Calu3 (cell line): ENCODE measurements around the gene PHF12. TPM values are rescaled to one million over a fixed set of nuclear protein-coding genes. Genes with fewer than 3 reads are reported as not detected.

Source experiments
- BruUV-seq: library from RNA; stranded (reverse); fragments of 400-500 nt; replicated peaks from 2 replicates; lab custom pipeline; 2021; lab: Mats Ljungman, UMichigan
- CTCF ChIA-PET: fragments of 300-600 bp; sonication (Branson Sonifier 250); formaldehyde crosslinking; loops from one replicate; lab custom pipeline; 2022; ENCODE audit warnings: antibody characterized with exemption; lab: Charles Lee
- DNase-seq: peaks from one replicate; pipeline ENCODE4 v3.0.0; 2022
- H3K27ac Mint-ChIP-seq: one replicate; pipeline ENCODE4 v1.8.0; 2022; ENCODE audit warnings: mixed read lengths; ENCODE audit not compliant: unreplicated experiment
- H3K27me3 Mint-ChIP-seq: one replicate; pipeline ENCODE4 v1.8.0; 2022; ENCODE audit warnings: mixed read lengths; ENCODE audit not compliant: unreplicated experiment
- H3K36me3 Mint-ChIP-seq: one replicate; pipeline ENCODE4 v1.8.0; 2022; ENCODE audit warnings: mild to moderate bottlenecking, moderate library complexity, mixed read lengths; ENCODE audit not compliant: insufficient read depth, unreplicated experiment
- H3K4me1 Mint-ChIP-seq: one replicate; pipeline ENCODE4 v1.8.0; 2022; ENCODE audit warnings: mild to moderate bottlenecking, low read depth, mixed read lengths; ENCODE audit not compliant: unreplicated experiment
- H3K4me3 Mint-ChIP-seq: one replicate; pipeline ENCODE4 v1.8.0; 2022; ENCODE audit warnings: mild to moderate bottlenecking, low read depth, moderate library complexity, mixed read lengths; ENCODE audit not compliant: unreplicated experiment
- H3K9me3 Mint-ChIP-seq: one replicate; pipeline ENCODE4 v1.8.0; 2022; ENCODE audit warnings: low read depth, mixed read lengths; ENCODE audit not compliant: unreplicated experiment
- intact Hi-C: fragments of 100-400 bp; cut with micrococcal nuclease; formaldehyde crosslinking; loops from one replicate; pipeline ENCODE4 v1.10.0; 2022; ENCODE audit not compliant: unreplicated experiment
- total RNA-seq: library from RNA; stranded (reverse); gene quantifications from 2 replicates; pipeline ENCODE4 v1.2.3, GENCODE V29; 2022
- TF ChIP-seq, protein P1 (sequence below): fragments of 200-600 bp; IDR thresholded peaks from one replicate; pipeline ENCODE4 v1.8.0; 2022; ENCODE audit warnings: antibody characterized with exemption; ENCODE audit not compliant: unreplicated experiment

Gene PHF12
- total RNA-seq, 1 experiment from 2014 or later, result 54.0 TPM

DNA sequence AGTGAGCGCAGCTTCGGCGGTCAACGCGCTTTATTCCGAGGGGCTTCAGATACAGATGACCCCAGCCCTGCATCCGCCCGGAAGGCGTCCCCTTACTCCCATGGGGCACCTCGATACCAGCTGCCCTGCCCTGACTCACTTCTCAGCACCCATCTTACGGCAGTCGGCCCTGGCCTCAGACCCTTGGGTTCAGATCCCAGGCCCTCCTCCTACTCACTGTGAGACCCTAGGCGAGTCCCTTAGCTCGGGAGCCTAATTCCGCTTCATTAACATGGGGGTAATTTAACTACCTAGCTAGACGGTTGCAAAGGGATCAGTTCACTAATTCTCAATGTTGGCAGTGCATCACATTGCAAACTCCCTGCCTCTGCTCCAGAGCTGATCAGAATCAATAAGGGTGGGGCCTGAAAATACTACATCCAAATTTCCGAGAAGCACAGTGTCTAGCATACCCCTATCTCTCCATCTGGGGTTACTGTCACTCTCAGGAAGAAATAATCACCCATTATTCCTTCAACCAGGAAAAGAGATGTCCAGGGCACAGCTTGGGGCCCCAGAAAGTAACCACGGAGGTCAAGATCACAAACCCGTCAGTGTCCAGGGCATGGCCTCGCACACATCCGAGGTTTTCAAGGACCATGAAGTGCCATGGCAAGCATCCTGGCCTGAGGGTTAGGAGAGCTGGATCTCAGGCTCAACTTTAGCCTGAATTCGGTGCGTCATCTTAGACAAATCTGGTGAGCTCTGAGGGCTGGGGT lies 53.4 kb downstream of the PHF12 start:
- H3K36me3 Mint-ChIP-seq, result peaks cover 46% of the 10 kb centered on the region
- DNase-seq, result no peak
- peak overlapping the region; percentile 34 for H3K27ac Mint-ChIP-seq
- H3K9me3 Mint-ChIP-seq, result no peaks in the 10 kb centered on the region
- H3K4me1 Mint-ChIP-seq, result peaks cover 30% of the 10 kb centered on the region
- intact Hi-C loops, result no loop called here
- no TSS peak for BruUV-seq
- CTCF ChIA-PET, result interaction anchor here (0.6 to 1.4 kb wide), 4 partner anchors 135 to 171 kb away, joined by 3 to 7 read pairs (median 3); no protein-coding TSS in a partner anchor
- TF ChIP-seq, protein P1, sequence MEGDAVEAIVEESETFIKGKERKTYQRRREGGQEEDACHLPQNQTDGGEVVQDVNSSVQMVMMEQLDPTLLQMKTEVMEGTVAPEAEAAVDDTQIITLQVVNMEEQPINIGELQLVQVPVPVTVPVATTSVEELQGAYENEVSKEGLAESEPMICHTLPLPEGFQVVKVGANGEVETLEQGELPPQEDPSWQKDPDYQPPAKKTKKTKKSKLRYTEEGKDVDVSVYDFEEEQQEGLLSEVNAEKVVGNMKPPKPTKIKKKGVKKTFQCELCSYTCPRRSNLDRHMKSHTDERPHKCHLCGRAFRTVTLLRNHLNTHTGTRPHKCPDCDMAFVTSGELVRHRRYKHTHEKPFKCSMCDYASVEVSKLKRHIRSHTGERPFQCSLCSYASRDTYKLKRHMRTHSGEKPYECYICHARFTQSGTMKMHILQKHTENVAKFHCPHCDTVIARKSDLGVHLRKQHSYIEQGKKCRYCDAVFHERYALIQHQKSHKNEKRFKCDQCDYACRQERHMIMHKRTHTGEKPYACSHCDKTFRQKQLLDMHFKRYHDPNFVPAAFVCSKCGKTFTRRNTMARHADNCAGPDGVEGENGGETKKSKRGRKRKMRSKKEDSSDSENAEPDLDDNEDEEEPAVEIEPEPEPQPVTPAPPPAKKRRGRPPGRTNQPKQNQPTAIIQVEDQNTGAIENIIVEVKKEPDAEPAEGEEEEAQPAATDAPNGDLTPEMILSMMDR, result no peak
- no peaks in the 10 kb centered on the region for H3K27me3 Mint-ChIP-seq
- peak overlapping the region; percentile 93 for H3K4me3 Mint-ChIP-seq

DNA sequence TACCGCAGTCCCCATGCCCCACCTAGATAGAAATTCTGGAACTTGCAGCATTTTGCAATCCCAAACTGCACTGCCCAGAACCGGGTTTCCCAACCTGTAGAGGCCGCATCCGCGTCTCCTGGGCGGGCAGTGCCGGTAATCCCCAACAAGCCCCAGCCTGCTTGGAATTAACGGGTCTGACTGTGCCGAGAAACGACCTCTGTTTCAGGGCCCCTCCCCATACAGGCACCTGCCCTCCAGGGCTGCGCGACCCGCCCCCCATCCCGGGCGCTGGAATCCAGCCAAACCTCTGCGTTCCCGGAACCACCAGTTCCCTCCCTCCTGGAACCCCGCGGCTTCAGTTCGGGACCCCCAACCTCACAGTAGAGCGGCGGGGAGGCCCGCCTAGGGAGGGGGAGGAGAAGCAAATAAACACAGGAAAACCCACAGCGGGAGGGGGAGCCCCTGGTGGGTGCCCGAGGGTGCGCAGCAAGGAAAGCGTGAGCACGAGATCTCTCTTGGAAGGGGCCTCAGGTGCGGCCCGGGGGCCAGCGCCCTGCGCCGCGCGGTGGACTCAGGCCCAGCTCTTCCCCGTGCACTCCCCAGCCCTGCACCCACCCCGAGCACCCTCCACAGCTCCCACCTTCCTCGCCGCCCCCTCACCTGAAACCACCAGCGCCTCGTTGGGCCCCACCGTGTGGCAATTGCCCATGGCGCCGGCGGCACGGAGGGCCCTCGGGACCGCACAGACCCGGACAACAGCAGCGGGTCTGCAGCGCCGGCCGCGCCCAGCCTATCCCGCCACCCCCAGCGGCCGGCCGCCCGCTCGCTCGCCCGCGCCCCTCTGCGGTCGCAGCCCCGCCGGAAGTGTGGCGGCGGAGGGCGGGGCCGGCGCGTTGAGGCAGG lies 54.2 kb downstream of the PHF12 start, which contains the start of gene FLOT2:
Gene FLOT2 (minus strand): TSS at position 850 of the 885 bp plus-strand sequence. CDS start 159 bp downstream, at position 691.
- intact Hi-C loops, result no loop called here
- TF ChIP-seq, protein P1, result peak; percentile 41
- peak within 1 kb of the TSS; percentile 93 for H3K4me3 Mint-ChIP-seq

GRCh38 chr17:28896491-28896883 lies 54.8 kb downstream of the PHF12 start:
- CTCF ChIA-PET, result interaction anchor here (0.7 kb wide), 1 partner anchor 17 kb away, joined by 3 read pairs; no protein-coding TSS in a partner anchor
- no peak for DNase-seq

More for the DNA sequence above, 54.2 kb downstream of the PHF12 start, which contains the start of gene FLOT2:
- CTCF ChIA-PET, result interaction anchor here (0.6 to 1.4 kb wide), 3 partner anchors 134 to 170 kb away, joined by 3 to 7 read pairs (median 3); no protein-coding TSS in a partner anchor
- H3K9me3 Mint-ChIP-seq, result no peaks in the 10 kb centered on the region
- no peaks in the 10 kb centered on the region for H3K27me3 Mint-ChIP-seq
- H3K27ac Mint-ChIP-seq, result peak within 1 kb of the TSS; percentile 34
- DNase-seq, result peak; percentile 61
- H3K36me3 Mint-ChIP-seq, result peaks cover 38% of the 10 kb centered on the region
- peaks cover 32% of the 10 kb centered on the region for H3K4me1 Mint-ChIP-seq
- BruUV-seq, result no TSS peak

More at GRCh38 chr17:28896491-28896883, 54.8 kb downstream of the PHF12 start:
- Mint-ChIP-seq H3K27ac (peak overlapping the region; percentile 34), H3K4me1 (peaks cover 25% of the 10 kb centered on the region), H3K4me3 (peak overlapping the region; percentile 93), H3K9me3 (no peaks in the 10 kb centered on the region), H3K36me3 (peaks cover 34% of the 10 kb centered on the region), H3K27me3 (no peaks in the 10 kb centered on the region)
- TF ChIP-seq, protein P1, result no peak
- BruUV-seq, result no TSS peak
- intact Hi-C loops, result no loop called here
